Neural cell (in vitro differentiated cells): ENCODE results near the gene GRM4.

Source experiments
- EP300 ChIP-seq: fragments of 450-650 bp; conservative IDR thresholded peaks from 2 replicates; pipeline ENCODE4 v1.6.1; 2014; ENCODE audit warnings: antibody characterized with exemption, mild to moderate bottlenecking, moderate library complexity; ENCODE audit not compliant: poor library complexity, severe bottlenecking
- EZH2 ChIP-seq: fragments of 200-600, 300-800 bp; shearing (Covaris generic), sonication (generic); IDR thresholded peaks from 2 replicates; pipeline ENCODE4 v1.6.1; 2014; ENCODE audit warnings: antibody characterized with exemption, low read length, borderline replicate concordance, mild to moderate bottlenecking; ENCODE audit not compliant: insufficient read depth, poor library complexity, severe bottlenecking
- MXI1 ChIP-seq: fragments of 450-650 bp; conservative IDR thresholded peaks from 2 replicates; pipeline ENCODE4 v1.6.1; 2014; ENCODE audit warnings: antibody characterized with exemption, mild to moderate bottlenecking; ENCODE audit not compliant: poor library complexity, severe bottlenecking
- POLR2AphosphoS5 ChIP-seq: IDR thresholded peaks from 2 replicates; pipeline ENCODE4 v1.6.1; 2012
- RAD21 ChIP-seq: fragments of 450-650 bp; conservative IDR thresholded peaks from 2 replicates; pipeline ENCODE4 v1.6.1; 2014; ENCODE audit warnings: antibody characterized with exemption, mild to moderate bottlenecking, moderate library complexity
- TAF1 ChIP-seq: IDR thresholded peaks from 2 replicates; pipeline ENCODE4 v1.6.1; 2012; ENCODE audit warnings: low read depth
- TF ChIP-seq, protein P1 (sequence below): fragments of 450-650 bp; IDR thresholded peaks from 2 replicates; pipeline ENCODE4 v1.5.1; 2014; ENCODE audit warnings: antibody characterized with exemption, mild to moderate bottlenecking, moderate library complexity; ENCODE audit not compliant: poor library complexity, severe bottlenecking

DNA sequence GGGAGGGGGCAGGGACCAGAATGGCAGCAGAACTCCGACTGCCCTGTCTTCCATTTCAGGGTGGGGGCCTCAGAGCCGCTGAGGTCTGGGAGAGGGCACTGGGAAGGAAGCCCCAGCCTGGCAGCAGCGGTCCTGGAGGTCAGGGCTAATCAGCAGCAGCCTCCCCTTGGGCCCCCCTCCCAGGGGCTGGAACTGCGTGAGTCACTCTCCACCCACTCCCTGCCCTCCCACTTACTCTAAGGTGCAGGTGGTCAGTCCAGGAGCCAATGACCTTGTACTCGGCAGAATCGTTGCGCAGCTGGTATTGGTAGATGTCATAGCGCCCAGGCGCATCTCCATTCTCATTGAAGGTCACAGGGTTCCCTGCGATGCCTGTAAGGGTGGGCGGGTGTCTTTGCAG is 105.9 kb downstream of the GRM4 start:
- TF ChIP-seq TAF1, result no peak
- no peak for TF ChIP-seq EP300
- no peak for TF ChIP-seq POLR2AphosphoS5
- TF ChIP-seq, protein P1, sequence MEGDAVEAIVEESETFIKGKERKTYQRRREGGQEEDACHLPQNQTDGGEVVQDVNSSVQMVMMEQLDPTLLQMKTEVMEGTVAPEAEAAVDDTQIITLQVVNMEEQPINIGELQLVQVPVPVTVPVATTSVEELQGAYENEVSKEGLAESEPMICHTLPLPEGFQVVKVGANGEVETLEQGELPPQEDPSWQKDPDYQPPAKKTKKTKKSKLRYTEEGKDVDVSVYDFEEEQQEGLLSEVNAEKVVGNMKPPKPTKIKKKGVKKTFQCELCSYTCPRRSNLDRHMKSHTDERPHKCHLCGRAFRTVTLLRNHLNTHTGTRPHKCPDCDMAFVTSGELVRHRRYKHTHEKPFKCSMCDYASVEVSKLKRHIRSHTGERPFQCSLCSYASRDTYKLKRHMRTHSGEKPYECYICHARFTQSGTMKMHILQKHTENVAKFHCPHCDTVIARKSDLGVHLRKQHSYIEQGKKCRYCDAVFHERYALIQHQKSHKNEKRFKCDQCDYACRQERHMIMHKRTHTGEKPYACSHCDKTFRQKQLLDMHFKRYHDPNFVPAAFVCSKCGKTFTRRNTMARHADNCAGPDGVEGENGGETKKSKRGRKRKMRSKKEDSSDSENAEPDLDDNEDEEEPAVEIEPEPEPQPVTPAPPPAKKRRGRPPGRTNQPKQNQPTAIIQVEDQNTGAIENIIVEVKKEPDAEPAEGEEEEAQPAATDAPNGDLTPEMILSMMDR, result no peak
- no peak for TF ChIP-seq RAD21
- TF ChIP-seq EZH2, result no peak
- no peak for TF ChIP-seq MXI1
